A549 (cell line): ENCODE measurements around the gene DOCK10. TPM values are rescaled to one million over a fixed set of nuclear protein-coding genes. Genes with fewer than 3 reads are reported as not detected.

Experiments used
- ATAC-seq, 2 experiments: fragments of 200-7000 bp in 1 of 2; fragments of >200 bp in 1 of 2; cut with Nextera tagmentation in 1 of 2; cut with Tn5 transposase in 1 of 2; 3 replicates each; pipeline versions ENCODE4 v1.8.0 to v1.9.1; 2018 to 2020; ENCODE audit warnings: mild to moderate bottlenecking in 1 of 2, moderate library complexity in 1 of 2
- CTCF ChIA-PET: fragments of 300-600 bp; sonication (Branson Sonifier 250); formaldehyde crosslinking; extraction: SDS; loops from one replicate; lab custom pipeline; 2021; ENCODE audit warnings: antibody characterized with exemption, inconsistent platforms; lab: Yijun Ruan, JAX
- POLR2A ChIA-PET: fragments of 350-600 bp; formaldehyde crosslinking; extraction: SDS; loops from one replicate; lab custom pipeline; 2021; ENCODE audit warnings: antibody characterized with exemption, inconsistent platforms; lab: Yijun Ruan, JAX
- DNase-seq, 2 experiments: peaks; one replicate each; pipeline versions ENCODE4 v3.0.0 to v3.0.0-alpha.2; 2011 to 2016; ENCODE audit warnings: low read depth in 1 of 2, low spot score in 1 of 2
- FAIRE-seq: peaks from 2 replicates; lab custom pipeline; 2011; peaks lifted over from hg19 to GRCh38; lab: Jason Lieb, UNC
- H3K27ac ChIP-seq, 2 experiments: fragments of >200 bp; sonication (Bioruptor Twin); formaldehyde crosslinking; 3 replicates each; pipeline ENCODE4 v1.5.1; 2016 to 2017
- H3K4me1 ChIP-seq: fragments of >200 bp; sonication (Bioruptor Twin); formaldehyde crosslinking; 3 replicates; pipeline ENCODE4 v1.6.1; 2016
- H3K4me2 ChIP-seq: fragments of >200 bp; sonication (Bioruptor Twin); formaldehyde crosslinking; 3 replicates; pipeline ENCODE4 v1.6.1; 2016
- H3K4me3 ChIP-seq: fragments of >200 bp; sonication (Bioruptor Twin); formaldehyde crosslinking; 3 replicates; pipeline ENCODE4 v1.5.1; 2016
- H3K9me3 ChIP-seq: fragments of >200 bp; sonication (Bioruptor Twin); formaldehyde crosslinking; 3 replicates; pipeline ENCODE4 v1.6.1; 2016
- E2F6 ChIP-seq: IDR thresholded peaks from 2 replicates; pipeline ENCODE4 v1.6.1; 2012; ENCODE audit warnings: low read depth, borderline replicate concordance
- EHF ChIP-seq: fragments of 250-450 bp; sonication (Bioruptor Pico); IDR thresholded peaks from 2 replicates; pipeline ENCODE4 v1.5.0; 2020; ENCODE audit warnings: mild to moderate bottlenecking
- ELK1 ChIP-seq: fragments of 150-350 bp; IDR thresholded peaks from 2 replicates; pipeline ENCODE4 v1.6.1; 2014; ENCODE audit warnings: low read depth, mild to moderate bottlenecking, low read length
- FOSB ChIP-seq: fragments of 250-450 bp; sonication (Bioruptor Pico); IDR thresholded peaks from 2 replicates; pipeline ENCODE4 v1.5.0; 2020; ENCODE audit warnings: mild to moderate bottlenecking, moderate library complexity
- FOSL2 ChIP-seq, 2 experiments: fragments of 450-650 bp in 1 of 2; fragments of >200 bp in 1 of 2; sonication (Bioruptor Twin) in 1 of 2; formaldehyde crosslinking; IDR thresholded peaks; 2 replicates each; pipeline versions ENCODE4 v1.5.0 to v1.6.1; 2016 to 2020; ENCODE audit warnings: mild to moderate bottlenecking in 1 of 2, moderate library complexity in 1 of 2
- FOXS1 ChIP-seq: fragments of 250-450 bp; sonication (Bioruptor Pico); IDR thresholded peaks from 2 replicates; pipeline ENCODE4 v1.5.0; 2020; ENCODE audit warnings: mild to moderate bottlenecking, moderate library complexity
- MAFK ChIP-seq: fragments of 450-650 bp; IDR thresholded peaks from 2 replicates; pipeline ENCODE4 v1.6.1; 2014; ENCODE audit not compliant: partially characterized antibody
- MAX ChIP-seq: IDR thresholded peaks from 2 replicates; pipeline ENCODE4 v1.6.1; 2012
- MAZ ChIP-seq: fragments of 150-350 bp; IDR thresholded peaks from 2 replicates; pipeline ENCODE4 v1.6.1; 2014; ENCODE audit warnings: antibody characterized with exemption, low read depth, low read length, borderline replicate concordance
- MYC ChIP-seq: IDR thresholded peaks from 2 replicates; pipeline ENCODE4 v1.6.1; 2012; ENCODE audit warnings: mild to moderate bottlenecking, inconsistent platforms, low read length, improper control_type of control experiment, borderline replicate concordance
- NPAS2 ChIP-seq: fragments of 250-450 bp; sonication (Bioruptor Pico); IDR thresholded peaks from 2 replicates; pipeline ENCODE4 v1.8.0; 2022; ENCODE audit warnings: mild to moderate bottlenecking, moderate library complexity, borderline replicate concordance
- NR3C1 ChIP-seq: fragments of >200 bp; sonication (Bioruptor Twin); formaldehyde crosslinking; IDR thresholded peaks from 3 replicates; pipeline ENCODE4 v1.6.1; 2017
- POLR2A ChIP-seq: IDR thresholded peaks from 2 replicates; pipeline ENCODE4 v1.6.1; 2012; ENCODE audit warnings: mild to moderate bottlenecking, low read length
- RAD21 ChIP-seq, 2 experiments: fragments of >200 bp in 1 of 2; sonication (Bioruptor Twin) in 1 of 2; formaldehyde crosslinking in 1 of 2; IDR thresholded peaks in 1 of 2; conservative IDR thresholded peaks in 1 of 2; 2 replicates in 1 of 2; 3 replicates in 1 of 2; pipeline ENCODE4 v1.6.1; 2012 to 2018; ENCODE audit warnings: inconsistent platforms in 1 of 2
- RCOR1 ChIP-seq: fragments of 150-350 bp; IDR thresholded peaks from 2 replicates; pipeline ENCODE4 v1.6.1; 2014; ENCODE audit warnings: antibody characterized with exemption, low read length, low read depth
- REST ChIP-seq: fragments of 200-600 bp; sonication (generic); IDR thresholded peaks from 2 replicates; pipeline ENCODE4 v1.6.1; 2016; ENCODE audit warnings: antibody characterized with exemption, mild to moderate bottlenecking, moderate library complexity
- ZFP36 ChIP-seq: fragments of 450-650 bp; IDR thresholded peaks from 2 replicates; pipeline ENCODE4 v1.6.1; 2014; ENCODE audit warnings: borderline replicate concordance; ENCODE audit not compliant: partially characterized antibody
- WGBS: methylation state at CpG from one replicate; pipeline ENCODE4 v1.1.6; 2017; ENCODE audit errors: missing lambda C conversion rate; 5-methylcytosine and 5-hydroxymethylcytosine counted together
- polyA plus RNA-seq, 4 experiments: library from polyadenylated mRNA; depleted of rRNA in 3 of 4; stranded (reverse); fragments of >200 nt; fragmentation: RNase III in 1 of 4; extraction: RNeasy Plus Mini Kit Qiagen cat#74134 plus additional on column Dnase treatment in 1 of 4; gene quantifications; 2 replicates in 3 of 4; 3 replicates in 1 of 4; pipeline ENCODE4 v1.2.3, GENCODE V29; 2011 to 2017

Gene DOCK10
- polyA plus RNA-seq, 2 of the 4 experiments (the other 2 are of a cell fraction): 43.0 to 45.3 TPM

GRCh38 chr2:224764565-224765236 lies 277.6 kb downstream of the DOCK10 start (continued):
- no peak for TF ChIP-seq REST

GRCh38 chr2:224757934-224758548 lies 284.2 kb downstream of the DOCK10 start:
- WGBS: 66% methylated on average over 3 of the region's 3 CpGs
- FAIRE-seq: no peak
- H3K4me3 ChIP-seq: no peak overlapping the region
- ATAC-seq: no peak
- TF ChIP-seq RAD21 (conservative IDR thresholded peaks at IDR 0.05 in 1 of 2, IDR thresholded peaks at IDR 0.05 in 1 of 2): no peak
- peak; percentile 97 for TF ChIP-seq ZFP36
- no peak for TF ChIP-seq FOXS1 (CRISPR knock-in tag)
- no peak for TF ChIP-seq POLR2A
- TF ChIP-seq, all 56 proteins: peak for 1
- ChIA-PET CTCF (interaction anchor here (2.4 kb wide), 1 partner anchor 20 kb away, joined by 8 read pairs; no protein-coding TSS in a partner anchor), POLR2A (no interaction called here)
- Histone ChIP-seq H3K27ac (no peak overlapping the region), H3K9me3 (peaks cover 16% of the 10 kb centered on the region), H3K4me1 (no peaks in the 10 kb centered on the region), H3K4me2 (no peak overlapping the region)
- DNase-seq: peak in 1 of 2 experiments; percentile 19

GRCh38 chr2:224753743-224754540 lies 288.3 kb downstream of the DOCK10 start:
- peak; percentile 39 for TF ChIP-seq MAFK
- TF ChIP-seq RCOR1: no peak
- TF ChIP-seq E2F6: no peak
- no peak for TF ChIP-seq NR3C1
- Histone ChIP-seq H3K4me1 (no peaks in the 10 kb centered on the region), H3K9me3 (peaks cover 15% of the 10 kb centered on the region), H3K27ac (no peak overlapping the region), H3K4me3 (no peak overlapping the region), H3K4me2 (no peak overlapping the region)
- POLR2A ChIA-PET: no interaction called here
- CTCF ChIA-PET: interaction anchor here (0.9 to 1.1 kb wide), 2 partner anchors 22 to 51 kb away, joined by 3 read pairs; no protein-coding TSS in a partner anchor
- ATAC-seq (no peak), DNase-seq (no peak), FAIRE-seq (no peak)
- 22% methylated on average over 1 of the region's 1 CpG for WGBS

- no peak for DNase-seq
- FAIRE-seq: no peak
- ChIA-PET POLR2A (no interaction called here), CTCF (interaction anchor here (1.1 kb wide), 1 partner anchor 24 kb away, joined by 3 read pairs; no protein-coding TSS in a partner anchor)
- Histone ChIP-seq H3K4me2 (no peak overlapping the region), H3K4me3 (no peak overlapping the region), H3K4me1 (no peaks in the 10 kb centered on the region), H3K9me3 (no peaks in the 10 kb centered on the region; the same call in 2 of the 3 replicates), H3K27ac (no peak overlapping the region)
- TF ChIP-seq EHF (CRISPR knock-in tag) (no peak), FOSB (no peak), ELK1 (no peak), MAX (no peak), FOSL2 (IDR thresholded peaks at IDR 0.05) (no peak), FOSL2 (CRISPR knock-in tag; IDR thresholded peaks at IDR 0.05) (no peak), MAZ (no peak), MYC (no peak), NPAS2 (CRISPR knock-in tag) (no peak)
- 43% methylated on average over 5 of the region's 5 CpGs for WGBS
- ATAC-seq: no peak
These were observed 290.1 kb downstream of the DOCK10 start for GRCh38 chr2:224751996-224752698.
